Activated CD8-positive, alpha-beta memory T cell treated with anti-CD3 and anti-CD28 coated beads, Interleukin-2, amount 50 U/mL, for 24 hours (primary cell): ENCODE data around the gene WNT7A.

Source experiments
- DNase-seq: peaks from one replicate; pipeline ENCODE4 v3.0.0-alpha.2; 2020; ENCODE audit errors: extremely low read depth

Gene WNT7A

GRCh38 chr3:13792512-13793371 lies 87.1 kb downstream of the WNT7A start:
- DNase-seq = no peak

DNA sequence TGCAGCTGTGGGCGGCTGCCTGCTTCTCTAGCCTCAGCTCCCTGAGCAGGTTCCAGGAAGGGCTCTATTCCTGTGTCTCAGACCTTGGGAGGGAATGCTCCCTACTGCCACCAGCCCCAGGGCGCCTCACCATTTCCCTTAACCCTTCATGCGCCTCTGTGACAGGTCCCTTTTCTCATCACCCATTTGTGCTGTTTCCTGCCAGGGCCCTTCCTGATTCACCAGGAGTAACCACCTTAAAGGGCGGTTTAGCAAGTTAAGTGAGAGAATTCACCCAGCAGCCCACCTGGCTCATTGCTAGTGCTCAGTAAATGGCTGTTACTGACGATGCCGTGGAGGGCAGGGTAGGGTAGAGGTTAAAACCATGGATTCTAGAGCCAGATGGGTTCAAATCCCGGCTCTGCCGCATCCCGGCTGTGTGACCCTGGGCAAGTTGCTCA lies 87.8 kb downstream of the WNT7A start:
- DNase-seq = no peak

DNA sequence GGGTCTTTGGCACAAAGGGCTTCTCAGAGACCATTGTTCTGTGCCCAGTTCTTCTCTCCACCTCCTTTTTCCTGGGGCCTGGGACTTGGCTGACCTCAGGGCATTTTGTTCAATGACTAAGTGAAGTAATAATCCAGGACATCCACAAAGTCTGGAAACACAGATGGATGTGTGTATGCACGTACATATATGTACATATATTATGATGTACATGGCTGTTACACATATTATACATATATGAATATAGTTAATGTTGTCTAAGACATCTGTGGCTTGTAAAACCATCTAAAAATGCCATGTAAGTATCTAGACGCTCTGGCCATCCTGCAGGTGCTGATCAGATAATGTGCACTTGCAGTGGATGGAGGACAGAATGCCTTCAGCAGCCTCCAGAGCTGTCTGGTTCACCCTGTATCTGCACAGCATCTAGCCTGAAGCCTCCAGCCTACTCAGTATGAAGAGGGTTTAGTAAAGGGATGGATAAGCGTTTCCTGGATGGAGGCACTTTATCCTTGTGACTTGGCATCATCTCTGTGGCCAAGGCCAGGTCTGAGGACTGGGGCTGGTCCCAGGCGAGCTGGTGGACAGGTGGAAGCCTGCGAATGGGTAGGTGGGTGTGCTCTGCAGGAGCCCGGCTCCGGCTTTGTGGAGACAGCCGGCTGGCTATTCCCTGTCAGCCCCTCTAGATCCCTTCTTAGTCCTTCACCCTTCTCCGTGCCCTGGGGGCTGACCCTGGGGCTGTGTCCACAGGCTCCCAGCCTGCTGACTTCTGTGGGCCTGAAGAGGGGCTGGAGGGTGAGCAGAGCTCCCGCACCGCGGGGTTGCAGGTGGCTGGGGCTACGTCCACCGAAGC lies 88.4 kb downstream of the WNT7A start:
- no peak for DNase-seq

- DNase-seq = no peak
These were observed 89.3 kb downstream of the WNT7A start for GRCh38 chr3:13790376-13791197.

- DNase-seq = no peak
These were observed 91.1 kb downstream of the WNT7A start for GRCh38 chr3:13788522-13789424.

DNA sequence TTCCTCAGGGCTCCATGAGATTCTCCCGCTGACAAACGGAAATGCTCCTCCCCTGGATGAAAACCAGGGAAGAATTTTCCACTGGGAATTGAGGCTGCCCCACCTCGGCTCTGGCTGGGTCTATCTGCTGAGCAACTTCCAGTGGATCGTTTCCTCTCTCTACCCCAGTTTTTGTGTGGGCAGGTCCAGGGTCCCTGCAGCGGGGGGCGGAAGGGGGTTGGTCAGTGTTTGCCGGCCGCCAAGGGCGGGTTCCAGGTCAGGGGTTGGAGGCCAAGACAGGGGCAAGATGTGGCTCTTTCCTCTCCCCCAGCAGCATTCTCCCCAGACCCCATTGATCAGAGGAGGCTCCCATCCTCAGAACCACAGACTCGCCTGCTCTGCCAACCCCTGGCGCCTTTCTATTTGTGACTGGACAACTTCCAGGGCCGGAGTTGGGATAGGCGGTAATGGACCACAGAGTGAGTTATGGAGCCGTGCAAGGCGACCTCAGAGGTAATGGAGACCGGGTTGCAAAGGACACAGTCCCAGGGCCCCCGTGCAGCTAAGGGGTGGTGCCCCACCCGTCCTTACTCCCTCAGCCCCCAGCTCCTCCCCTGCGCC lies 92.2 kb downstream of the WNT7A start:
- no peak for DNase-seq

DNA sequence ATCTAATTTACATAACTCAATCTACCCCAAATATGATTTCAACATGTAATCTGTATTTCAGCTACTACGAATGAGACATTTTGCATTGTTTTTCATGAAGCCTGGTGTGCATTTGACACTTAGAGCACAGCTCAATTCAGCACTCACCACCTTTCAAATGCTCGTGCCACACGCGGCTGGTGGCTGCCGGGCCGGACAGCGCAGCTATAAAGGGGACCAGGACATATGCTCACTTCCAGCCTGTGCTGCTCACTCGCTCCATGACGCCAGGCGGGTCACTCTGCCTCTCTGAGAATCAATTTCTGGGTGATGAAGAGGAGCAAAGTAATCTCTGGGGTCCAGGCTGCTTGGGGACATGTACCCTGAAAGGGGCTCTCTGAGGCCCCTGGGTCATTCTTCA lies 93.1 kb downstream of the WNT7A start:
- no peak for DNase-seq

DNA sequence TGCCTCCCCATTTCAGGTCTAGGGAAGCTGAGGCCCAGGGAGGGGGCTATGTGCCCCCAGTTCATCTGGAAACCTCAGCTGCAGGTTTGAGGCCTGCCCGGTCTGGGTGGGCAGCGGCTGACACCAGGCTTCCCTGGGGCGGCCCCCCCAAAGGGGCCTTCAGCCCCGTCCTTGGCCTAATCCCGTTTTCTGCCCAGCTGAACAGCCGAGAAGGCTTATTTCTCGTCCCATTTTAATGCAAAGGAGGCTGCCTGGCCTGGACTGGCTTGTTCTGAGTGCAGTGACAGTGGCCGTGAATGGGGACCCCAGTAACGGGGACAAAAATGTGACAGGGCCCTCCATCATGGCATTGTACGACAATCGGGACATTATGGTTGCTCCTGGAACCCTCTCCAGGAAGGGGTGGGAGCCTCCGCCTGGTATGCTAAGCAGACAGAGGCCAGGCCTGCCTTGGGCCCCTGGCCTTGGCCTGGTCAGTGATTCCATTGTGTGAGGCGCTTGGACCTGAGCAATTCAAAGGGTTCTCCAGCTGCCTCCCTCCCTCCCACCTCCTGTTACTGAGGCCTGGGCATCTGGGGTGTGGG lies 93.9 kb downstream of the WNT7A start:
- no peak for DNase-seq

- DNase-seq = no peak
These were observed 94.5 kb downstream of the WNT7A start for GRCh38 chr3:13785351-13785750.

DNA sequence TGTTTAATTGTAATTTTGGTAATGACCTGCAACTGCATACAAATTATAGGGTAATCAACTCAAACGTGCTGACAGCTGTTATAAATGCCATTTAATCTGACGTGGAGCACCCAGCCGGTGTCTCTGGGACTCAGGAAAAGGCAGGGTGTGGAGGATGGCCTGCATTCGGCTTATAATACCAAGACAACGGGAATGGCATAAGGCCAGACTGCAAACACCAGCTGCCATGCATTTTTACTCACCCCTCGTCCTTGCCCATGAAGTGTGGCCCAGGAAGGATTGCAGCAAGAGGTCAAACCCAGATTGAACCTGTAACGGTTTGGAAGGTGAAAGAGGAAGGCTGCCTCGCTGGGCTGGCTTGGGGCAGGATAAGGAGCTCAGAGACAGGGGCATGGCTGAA lies 96.4 kb downstream of the WNT7A start:
- DNase-seq = no peak

DNA sequence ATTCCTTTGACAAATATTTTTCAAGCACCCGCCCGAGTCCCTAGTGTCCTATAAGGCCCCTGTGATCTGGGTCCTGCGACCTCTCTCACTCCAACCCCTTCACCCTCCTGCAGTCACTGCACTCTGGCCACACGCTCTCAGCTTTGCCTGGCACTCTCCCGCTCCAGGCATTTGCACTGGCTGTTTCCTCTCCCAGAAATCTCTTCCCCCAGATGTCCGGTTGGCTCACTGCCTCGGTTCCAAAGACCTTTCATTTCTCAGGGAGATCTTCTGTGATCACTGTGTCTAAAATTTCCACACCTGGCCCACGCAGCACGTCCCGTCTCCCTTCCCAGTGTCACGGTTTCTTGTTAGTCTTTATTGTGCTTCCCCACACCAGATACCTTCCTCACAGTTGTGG lies 97.4 kb downstream of the WNT7A start:
- DNase-seq = no peak

DNA sequence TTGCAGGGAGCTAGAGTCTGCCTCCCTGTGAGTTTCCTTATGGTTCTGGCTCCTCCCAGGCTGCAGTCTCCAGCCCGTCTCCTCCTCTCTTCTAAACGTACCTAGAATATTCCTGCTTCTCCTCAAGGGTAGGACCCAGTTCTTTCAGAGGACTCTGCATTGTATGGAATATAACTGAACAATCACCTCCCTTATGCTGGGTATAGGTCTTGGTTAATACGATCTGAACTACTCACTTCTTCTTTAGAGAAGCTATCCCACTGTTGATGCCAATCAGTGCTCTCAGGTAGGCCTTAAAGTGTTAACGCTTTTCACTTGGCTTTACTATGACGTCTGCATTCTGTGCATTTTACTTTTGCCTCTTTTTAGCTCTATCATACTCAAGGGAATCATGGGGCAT lies 98.5 kb downstream of the WNT7A start:
- DNase-seq = no peak

- DNase-seq = no peak
These were observed 99.3 kb downstream of the WNT7A start for GRCh38 chr3:13780432-13781176.

DNA sequence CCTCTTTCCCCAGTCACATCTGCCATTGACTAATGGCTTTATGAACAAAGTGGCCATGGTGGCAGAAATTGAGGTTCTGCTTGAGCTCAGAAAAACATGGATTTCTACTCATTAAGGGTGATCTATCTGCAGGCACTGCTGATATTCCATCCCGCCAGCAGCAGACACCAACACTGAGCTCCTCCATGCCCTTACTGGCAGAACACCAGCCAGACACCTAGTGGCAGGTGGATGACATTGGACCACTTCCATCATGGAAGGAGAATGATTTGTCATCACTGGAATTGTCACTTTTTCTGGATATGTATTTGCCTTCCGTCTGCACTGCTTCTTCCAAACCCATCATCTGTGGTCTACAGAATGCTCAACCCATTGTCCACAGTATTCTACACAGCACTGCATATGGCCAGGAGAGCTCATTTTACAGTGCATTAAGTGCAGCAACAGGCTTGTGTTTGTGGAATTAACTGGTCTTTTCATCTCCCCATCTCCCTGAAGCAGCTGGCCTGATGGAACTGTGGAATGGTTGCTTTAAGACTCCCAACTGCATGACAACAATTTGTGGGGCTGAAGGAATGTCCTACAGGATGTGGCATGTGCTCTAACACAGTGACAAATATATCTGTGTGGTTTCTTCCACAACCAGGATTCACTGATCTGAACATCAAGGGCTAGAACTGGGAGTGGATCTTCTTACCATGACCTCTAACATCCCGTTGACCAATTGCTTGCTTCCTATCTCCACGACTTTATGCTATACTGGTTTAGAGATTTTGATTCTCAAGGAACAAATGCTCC lies 103.4 kb downstream of the WNT7A start:
- no peak for DNase-seq

DNA sequence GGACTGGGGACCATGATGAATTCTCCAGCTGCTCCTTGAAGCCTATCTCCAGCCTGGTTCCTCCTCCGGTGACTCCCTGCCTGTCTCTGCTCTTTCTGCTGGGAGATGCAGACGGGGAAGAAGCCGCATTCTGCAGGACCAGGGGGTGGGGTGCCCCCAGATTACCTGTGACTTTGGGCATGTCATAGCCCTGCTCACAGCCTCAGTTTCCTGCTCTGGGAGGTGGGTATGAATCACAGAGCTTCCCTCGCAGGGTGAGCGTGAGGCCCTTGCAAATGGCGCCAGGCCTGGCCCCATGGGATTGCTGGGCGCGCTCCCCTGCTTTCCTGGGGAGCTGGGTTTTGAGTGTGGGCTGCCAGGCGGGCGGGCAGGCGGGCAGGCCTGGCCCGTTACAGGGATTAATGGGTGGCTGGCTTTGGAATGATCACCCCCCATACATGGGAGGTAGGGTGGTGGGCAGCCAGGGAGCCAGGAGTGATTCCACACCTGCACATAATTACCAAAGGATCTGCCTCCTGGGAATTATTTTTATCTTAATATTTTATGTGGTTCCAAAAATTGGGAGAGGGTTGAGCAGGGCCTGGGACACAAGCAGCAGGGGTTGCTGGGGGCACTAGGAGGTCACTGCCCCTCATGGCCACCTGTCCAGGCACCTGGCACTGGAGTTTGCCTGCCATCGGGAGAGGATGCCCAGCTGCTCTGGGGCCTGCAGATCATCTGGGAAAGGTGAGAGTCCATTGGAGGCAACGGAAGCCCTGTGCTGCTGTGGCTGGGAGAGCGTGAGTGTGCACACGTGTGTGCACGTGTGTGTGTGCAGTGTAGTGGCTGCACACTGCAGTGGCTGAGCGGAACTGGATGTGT lies 106.8 kb downstream of the WNT7A start:
- DNase-seq = no peak

DNA sequence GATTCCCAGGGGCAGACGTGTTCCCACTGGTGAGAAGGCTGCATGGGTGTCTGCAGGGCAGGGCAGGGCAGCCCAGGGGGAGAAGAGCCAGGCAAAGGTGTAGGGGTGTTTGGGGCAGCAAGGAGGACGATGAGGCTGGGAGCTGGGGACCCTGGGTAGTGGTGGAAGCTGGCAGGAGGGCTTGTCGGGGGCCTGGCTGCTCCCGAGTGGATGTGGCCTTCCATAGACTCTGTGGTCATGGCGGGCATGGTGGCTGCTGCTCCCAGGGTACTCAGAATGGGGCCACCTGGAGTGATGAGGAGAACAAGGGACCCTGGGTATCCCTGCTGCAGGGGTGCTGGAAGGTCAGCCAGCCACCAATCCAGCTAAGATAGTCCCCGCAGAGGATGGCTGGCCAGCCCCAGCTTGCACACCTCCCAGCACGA lies 107.5 kb downstream of the WNT7A start:
- DNase-seq = no peak

- no peak for DNase-seq
These were observed 108.4 kb downstream of the WNT7A start for GRCh38 chr3:13771496-13771895.
